Measurements from ENCODE around the gene ZYX.
"Not testable (repeated sequence)": the region's sequence is repeated elsewhere in the genome, so short reads cannot be mapped to it uniquely, and the experiment has no call there.

Gene ZYX

DNA sequence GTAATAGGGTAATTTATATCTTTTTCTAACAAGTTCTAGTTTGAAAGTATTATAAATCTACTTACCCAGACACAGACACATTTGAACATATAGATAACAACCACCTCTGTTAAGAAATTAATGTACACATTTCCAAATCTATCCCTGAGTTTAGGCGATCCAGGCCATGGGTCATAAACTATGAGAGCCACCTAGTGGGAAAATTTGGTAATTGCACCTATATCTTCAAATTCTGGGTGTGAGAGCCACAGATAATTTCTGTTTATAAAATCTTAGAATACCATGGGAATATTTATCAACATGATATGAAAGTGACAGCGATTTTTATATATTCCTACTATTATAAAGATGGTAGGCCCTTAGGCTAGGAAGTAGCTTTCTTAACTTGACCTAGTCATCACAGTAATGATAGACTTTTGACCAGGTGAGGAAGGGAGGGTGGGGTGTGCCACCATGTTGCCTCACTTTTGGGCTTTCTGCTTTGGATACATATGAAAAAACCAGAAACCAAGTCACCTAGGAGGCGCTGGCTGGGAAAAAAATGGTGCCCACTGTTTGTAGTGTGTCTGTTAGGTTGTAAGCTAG is 35.5 kb downstream of the ZYX start:
- no peak for DNase-seq

DNA sequence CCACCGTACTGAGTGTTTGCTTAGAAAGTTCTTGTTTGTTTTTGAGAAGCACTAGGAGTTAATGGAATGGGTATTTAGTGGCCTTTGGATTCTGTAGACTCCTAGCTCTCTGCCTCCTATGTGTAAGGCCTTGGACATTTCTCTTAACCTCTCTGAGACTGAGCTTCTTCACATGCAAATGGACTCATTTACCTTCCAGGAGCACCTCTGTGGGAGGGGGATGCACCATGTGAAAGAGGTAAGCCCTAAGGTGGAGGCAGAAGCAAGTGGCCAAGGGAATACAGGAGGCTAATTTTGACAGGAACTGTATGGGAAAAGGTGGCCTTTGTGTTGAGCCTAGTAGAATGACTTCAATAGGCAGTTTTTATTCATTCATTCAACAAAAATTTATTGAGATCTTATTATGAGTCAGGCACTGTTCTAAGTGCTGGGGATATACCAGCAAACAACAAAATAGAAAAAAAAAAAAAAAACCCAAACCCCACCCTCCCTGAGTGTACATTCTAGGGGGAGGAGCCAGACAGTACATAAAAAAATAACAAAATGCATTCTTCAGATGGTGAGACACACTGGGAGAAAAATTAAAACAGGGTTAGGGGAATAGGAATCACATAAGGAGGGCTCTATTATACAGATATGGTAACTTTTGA is 36.7 kb downstream of the ZYX start:
- no peak for DNase-seq

GRCh38 chr7:143418681-143419458 is 37.7 kb downstream of the ZYX start:
- no peak for DNase-seq

GRCh38 chr7:143419880-143420279 is 38.7 kb downstream of the ZYX start:
- no peak for DNase-seq

DNA sequence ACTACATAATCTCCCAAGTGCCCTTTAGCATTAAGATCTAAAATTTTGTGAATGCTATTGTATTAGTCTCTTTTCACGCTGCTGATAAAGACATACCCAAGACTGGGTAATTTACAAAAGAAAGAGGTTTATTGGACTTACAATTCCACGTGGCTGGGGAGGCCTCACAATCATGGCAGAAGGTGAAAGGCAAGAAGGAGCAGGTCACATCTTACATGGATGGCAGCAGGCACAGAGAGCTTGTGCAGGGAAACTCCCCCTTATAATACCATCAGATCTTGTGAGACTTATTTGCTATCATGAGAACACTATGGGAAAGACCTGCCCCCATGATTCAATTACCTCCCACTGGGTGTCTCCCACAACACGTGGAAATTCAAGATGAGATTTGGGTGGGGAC is 39.5 kb downstream of the ZYX start:
- not testable (repeated sequence) for DNase-seq

DNA sequence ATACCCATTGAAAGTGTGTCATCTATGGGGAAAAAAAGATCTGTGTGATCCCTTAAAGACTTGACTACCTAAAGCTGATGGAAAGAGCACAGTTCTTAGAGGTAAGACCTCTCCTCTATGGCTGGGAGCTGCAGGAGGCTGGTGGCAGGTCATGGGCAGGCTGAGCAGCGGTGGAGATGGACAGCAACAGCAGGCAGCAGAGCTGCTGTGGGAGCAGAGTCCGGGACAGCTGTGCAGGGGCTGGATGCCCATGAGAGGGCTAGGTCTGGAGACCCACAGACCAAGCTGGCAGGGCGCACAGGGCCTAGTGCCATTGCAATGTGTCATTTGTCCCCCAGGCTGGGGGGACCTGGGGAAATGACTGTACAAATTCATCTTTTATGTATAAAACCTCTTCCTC is 40.9 kb downstream of the ZYX start:
- DNase-seq, result no peak

DNA sequence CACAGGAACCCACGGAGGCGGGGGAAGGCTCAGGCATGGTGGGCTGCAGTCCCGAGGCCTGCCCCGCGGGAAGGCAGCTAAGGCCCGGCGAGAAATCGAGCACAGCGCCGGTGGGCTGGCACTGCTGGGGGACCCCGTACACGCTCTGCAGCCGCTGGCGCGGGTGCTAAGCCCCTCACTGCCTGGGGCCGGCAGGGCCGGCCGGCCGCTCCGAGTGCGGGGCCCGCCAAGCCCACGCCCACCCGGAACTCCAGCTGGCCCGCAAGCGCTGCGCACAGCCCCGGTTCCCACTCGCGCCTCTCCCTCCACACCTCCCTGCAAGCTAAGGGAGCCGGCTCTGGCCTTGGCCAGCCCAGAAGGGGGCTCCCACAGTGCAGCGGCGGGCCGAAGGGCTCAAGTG is 43.3 kb downstream of the ZYX start:
- DNase-seq, result not testable (repeated sequence)

GRCh38 chr7:143426479-143427142 is 45.5 kb downstream of the ZYX start:
- no peak for DNase-seq

- DNase-seq, result no peak
Observed at GRCh38 chr7:143429770-143430698, 48.9 kb downstream of the ZYX start.

DNA sequence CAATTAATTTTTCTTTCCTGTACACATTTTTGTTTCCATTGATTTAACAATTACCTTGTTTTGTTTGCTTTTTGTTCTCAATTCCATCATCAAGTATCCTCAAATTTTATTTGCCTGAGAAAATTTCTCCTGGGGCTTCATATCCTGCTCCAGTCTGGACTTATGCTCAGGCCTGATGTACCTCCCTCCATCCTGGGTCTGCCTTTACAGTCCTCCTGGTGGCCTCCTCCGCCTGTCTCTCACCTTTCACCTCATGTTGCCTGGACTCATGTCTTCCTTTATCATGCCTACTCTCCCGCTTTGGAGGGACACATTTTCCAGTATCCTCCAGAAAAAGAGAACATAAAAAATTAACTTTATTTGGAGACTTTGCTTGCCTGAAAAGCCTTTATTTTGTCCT is 50.0 kb downstream of the ZYX start:
- DNase-seq, result no peak

GRCh38 chr7:143433759-143434158 is 52.6 kb downstream of the ZYX start:
- no peak for DNase-seq

DNA sequence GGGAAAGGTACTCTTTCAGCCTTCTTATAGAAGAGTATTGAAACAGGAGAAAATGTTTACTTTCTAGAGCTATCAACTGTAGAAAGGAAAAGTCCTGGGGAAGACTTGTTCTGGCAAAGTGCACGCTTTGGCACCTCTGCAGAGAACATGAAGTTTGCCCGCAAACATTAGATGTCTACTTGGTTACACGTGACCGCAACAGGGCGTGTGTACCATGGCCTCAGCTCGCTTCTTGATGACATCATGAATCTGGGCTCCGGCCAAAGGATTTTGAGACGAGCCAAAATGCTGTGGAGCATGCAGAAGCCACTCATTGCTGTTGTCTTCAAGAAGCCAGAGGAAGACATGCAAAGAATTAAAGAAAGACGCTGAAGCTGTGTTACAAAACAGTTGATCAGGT is 53.5 kb downstream of the ZYX start:
- DNase-seq, result no peak

GRCh38 chr7:143435266-143435665 is 54.1 kb downstream of the ZYX start:
- no peak for DNase-seq

GRCh38 chr7:143436325-143436946 is 55.3 kb downstream of the ZYX start:
- no peak for DNase-seq

- no peak for DNase-seq
Observed at GRCh38 chr7:143437578-143437977, 56.4 kb downstream of the ZYX start.

- DNase-seq, result no peak
Observed at GRCh38 chr7:143439866-143440265, 58.7 kb downstream of the ZYX start.
